Endothelial cell of umbilical vein (primary cell): ENCODE results near the gene KRTAP24-1. TPM values are rescaled to one million over a fixed set of nuclear protein-coding genes. Genes with fewer than 3 reads are reported as not detected.

Experiments used
- BruUV-seq: library from RNA; stranded (reverse); fragments of 400-500 nt; replicated peaks from 2 replicates; lab custom pipeline; 2021; lab: Mats Ljungman, UMichigan
- CTCF ChIA-PET: fragments of 300-600, 350-600 bp; sonication (Branson Sonifier 250); formaldehyde crosslinking; loops from one replicate; lab custom pipeline; 2021; ENCODE audit warnings: antibody characterized with exemption, inconsistent platforms; lab: Charles Lee
- POLR2A ChIA-PET: fragments of 300-600, 350-600 bp; sonication (Branson Sonifier 250); formaldehyde crosslinking; loops from one replicate; lab custom pipeline; 2021; ENCODE audit warnings: antibody characterized with exemption, inconsistent platforms; lab: Charles Lee
- DNase-seq: peaks from one replicate; pipeline ENCODE4 v3.0.0-alpha.2; 2011; ENCODE audit warnings: low read depth, low spot score
- FAIRE-seq: peaks from 2 replicates; lab custom pipeline; 2011; peaks lifted over from hg19 to GRCh38; lab: Jason Lieb, UNC
- H2AFZ ChIP-seq: 2 replicates; pipeline ENCODE4 v1.6.0; 2012; ENCODE audit warnings: low read depth, low read length, control low read depth, inconsistent platforms
- H3K27ac ChIP-seq: 2 replicates; pipeline ENCODE4 v1.5.1; 2011; ENCODE audit warnings: low read depth, mild to moderate bottlenecking, control low read depth, low read length, moderate library complexity; ENCODE audit not compliant: insufficient read depth
- H3K27me3 ChIP-seq, 2 experiments: 2 replicates each; pipeline versions ENCODE4 v1.6.0 to v1.6.1; 2011; ENCODE audit warnings: low read length in 2 of 2, mixed read lengths in 1 of 2; ENCODE audit not compliant: control insufficient read depth in 2 of 2, insufficient read depth in 2 of 2
- H3K36me3 ChIP-seq, 2 experiments: 2 replicates in 1 of 2; 3 replicates in 1 of 2; pipeline ENCODE4 v1.5.1; 2011; ENCODE audit warnings: low read length in 2 of 2, mild to moderate bottlenecking in 1 of 2, moderate library complexity in 1 of 2; ENCODE audit not compliant: control insufficient read depth in 2 of 2, insufficient read depth in 2 of 2; ENCODE audit errors: extremely low read depth in 1 of 2
- H3K4me1 ChIP-seq: 3 replicates; pipeline ENCODE4 v1.5.1; 2011; ENCODE audit warnings: mild to moderate bottlenecking, low read length; ENCODE audit not compliant: control insufficient read depth, insufficient read depth; ENCODE audit errors: extremely low read depth
- H3K4me2 ChIP-seq: 2 replicates; pipeline ENCODE4 v1.6.1; 2011; ENCODE audit warnings: low read length, control low read depth, mixed read lengths; ENCODE audit not compliant: insufficient read depth
- H3K4me3 ChIP-seq, 3 experiments: fragments of 200-600 bp in 1 of 3; sonication (generic), shearing (Covaris generic) in 1 of 3; replicated peaks in 1 of 3; 2 replicates each; pipeline ENCODE4 v1.5.1; 2011 to 2016; ENCODE audit warnings: control low read depth in 3 of 3, low read length in 3 of 3, mild to moderate bottlenecking in 2 of 3, inconsistent platforms in 1 of 3, low read depth in 1 of 3, moderate library complexity in 1 of 3; ENCODE audit not compliant: insufficient read depth in 1 of 3
- H3K79me2 ChIP-seq: 2 replicates; pipeline ENCODE4 v1.6.0; 2012; ENCODE audit warnings: low read length, inconsistent platforms; ENCODE audit not compliant: control insufficient read depth, insufficient read depth
- H3K9ac ChIP-seq: replicated peaks from 2 replicates; pipeline ENCODE3; 2011; ENCODE audit warnings: low read length, control low read depth; ENCODE audit not compliant: insufficient read depth; ENCODE audit errors: extremely low read depth
- H3K9me1 ChIP-seq: replicated peaks from 3 replicates; pipeline ENCODE4 v1.6.0; 2011; ENCODE audit warnings: mild to moderate bottlenecking, low read length; ENCODE audit not compliant: control insufficient read depth, insufficient read depth; ENCODE audit errors: extremely low read depth
- H3K9me3 ChIP-seq: replicated peaks from 2 replicates; pipeline ENCODE4 v1.5.1; 2012; ENCODE audit warnings: low read length, inconsistent platforms; ENCODE audit not compliant: control insufficient read depth, insufficient read depth
- H4K20me1 ChIP-seq: replicated peaks from 2 replicates; pipeline ENCODE3; 2011; ENCODE audit warnings: mild to moderate bottlenecking, low read length; ENCODE audit not compliant: control insufficient read depth, insufficient read depth; ENCODE audit errors: extremely low read depth
- EZH2 ChIP-seq: IDR thresholded peaks from 2 replicates; pipeline ENCODE4 v1.6.1; 2012; ENCODE audit warnings: borderline replicate concordance, low read depth, mild to moderate bottlenecking, moderate library complexity, low read length, inconsistent platforms; ENCODE audit not compliant: severe bottlenecking
- JUN ChIP-seq: IDR thresholded peaks from 2 replicates; pipeline ENCODE4 v1.6.1; 2011; ENCODE audit warnings: borderline replicate concordance, low read depth; ENCODE audit not compliant: insufficient read length, insufficient read depth
- MAX ChIP-seq: IDR thresholded peaks from 2 replicates; pipeline ENCODE4 v1.6.1; 2011; ENCODE audit not compliant: insufficient read depth, insufficient read length
- MYC ChIP-seq: IDR thresholded peaks from one replicate; pipeline ENCODE4 v1.6.1; 2011; ENCODE audit warnings: mild to moderate bottlenecking, low read depth, low read length
- dilution Hi-C: fragments of 300-500 bp; cut with MboI; formaldehyde crosslinking; loops from one replicate; pipeline ENCODE4 v1.15.0; 2019; ENCODE audit warnings: low sequenced_read_pairs; ENCODE audit not compliant: extremely low pct_ligation_motif_present
- intact Hi-C: fragments of 100-400 bp; cut with micrococcal nuclease; formaldehyde crosslinking; loops from one replicate; pipeline ENCODE4 v1.10.0; 2022
- polyA plus RNA-seq, 4 experiments: library from polyadenylated mRNA; depleted of rRNA in 3 of 4; stranded (reverse) in 3 of 4; unstranded in 1 of 4; fragments of >200 nt; gene quantifications; 2 replicates each; pipeline versions ENCODE4 v1.2.1 to v1.2.3, GENCODE V29; 2011 to 2012; ENCODE audit warnings: missing spikeins in 1 of 4
- total RNA-seq: library from RNA; stranded (reverse); gene quantifications from 2 replicates; pipeline ENCODE4 v1.2.3, GENCODE V29; 2021
- TF ChIP-seq, protein P1 (sequence below), 2 donors: IDR thresholded peaks; 1 replicate in 1 of 2; 2 replicates in 1 of 2; pipeline ENCODE4 v1.5.1; 2011; ENCODE audit warnings: low read length in 2 of 2, mild to moderate bottlenecking in 2 of 2, moderate library complexity in 2 of 2, control low read depth in 1 of 2, inconsistent platforms in 1 of 2, low read depth in 1 of 2; ENCODE audit not compliant: insufficient read depth in 1 of 2; ENCODE audit errors: extremely low read depth in 1 of 2

Gene KRTAP24-1
- total and polyA plus RNA-seq, 2 donors (not counting 3 experiments of a cell fraction or from before 2014, with no cell fraction given), result not detected

- H3K27me3 ChIP-seq, result no peaks in the 10 kb centered on the region
- TF ChIP-seq MAX (no peak), JUN (no peak), MYC (no peak), EZH2 (no peak)
- TF ChIP-seq, protein P1, sequence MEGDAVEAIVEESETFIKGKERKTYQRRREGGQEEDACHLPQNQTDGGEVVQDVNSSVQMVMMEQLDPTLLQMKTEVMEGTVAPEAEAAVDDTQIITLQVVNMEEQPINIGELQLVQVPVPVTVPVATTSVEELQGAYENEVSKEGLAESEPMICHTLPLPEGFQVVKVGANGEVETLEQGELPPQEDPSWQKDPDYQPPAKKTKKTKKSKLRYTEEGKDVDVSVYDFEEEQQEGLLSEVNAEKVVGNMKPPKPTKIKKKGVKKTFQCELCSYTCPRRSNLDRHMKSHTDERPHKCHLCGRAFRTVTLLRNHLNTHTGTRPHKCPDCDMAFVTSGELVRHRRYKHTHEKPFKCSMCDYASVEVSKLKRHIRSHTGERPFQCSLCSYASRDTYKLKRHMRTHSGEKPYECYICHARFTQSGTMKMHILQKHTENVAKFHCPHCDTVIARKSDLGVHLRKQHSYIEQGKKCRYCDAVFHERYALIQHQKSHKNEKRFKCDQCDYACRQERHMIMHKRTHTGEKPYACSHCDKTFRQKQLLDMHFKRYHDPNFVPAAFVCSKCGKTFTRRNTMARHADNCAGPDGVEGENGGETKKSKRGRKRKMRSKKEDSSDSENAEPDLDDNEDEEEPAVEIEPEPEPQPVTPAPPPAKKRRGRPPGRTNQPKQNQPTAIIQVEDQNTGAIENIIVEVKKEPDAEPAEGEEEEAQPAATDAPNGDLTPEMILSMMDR (IDR thresholded peaks at IDR 0.05; ENCODE audit: extremely low read depth in 1 of 2, insufficient read depth in 1 of 2, low read depth in 1 of 2, low read length in 2 of 2), result no peak
- dilution Hi-C loops (no loop called here), intact Hi-C loops (no loop called here)
- H3K4me2 ChIP-seq, result no peak overlapping the region
- ChIA-PET POLR2A (no interaction called here), CTCF (no interaction called here)
- no peak overlapping the region for H3K9ac ChIP-seq
- BruUV-seq, result no TSS peak
- no peaks in the 10 kb centered on the region for H3K9me1 ChIP-seq
- no peaks in the 10 kb centered on the region for H3K4me1 ChIP-seq
- H3K9me3 ChIP-seq, result peaks cover 6% of the 10 kb centered on the region
- DNase-seq (no peak), FAIRE-seq (no peak)
- no peaks in the 10 kb centered on the region for H3K79me2 ChIP-seq
- no peak overlapping the region for H3K27ac ChIP-seq
- no peak overlapping the region for H3K4me3 ChIP-seq
- no peaks in the 10 kb centered on the region for H3K36me3 ChIP-seq
- H2AFZ ChIP-seq, result no peak overlapping the region
- no peaks in the 10 kb centered on the region for H4K20me1 ChIP-seq
Measured at GRCh38 chr21:30271156-30271555, 11.6 kb downstream of the KRTAP24-1 start.
